GM19467 (cell line): ENCODE results near the gene SLC10A2.

Experiments used
- ATAC-seq: cut with Tn5 transposase; IDR thresholded peaks from one replicate; pipeline ENCODE4 v1.9.1; 2021; ENCODE audit warnings: mild to moderate bottlenecking, moderate library complexity; ENCODE audit not compliant: unreplicated experiment

SLC10A2 gene

DNA sequence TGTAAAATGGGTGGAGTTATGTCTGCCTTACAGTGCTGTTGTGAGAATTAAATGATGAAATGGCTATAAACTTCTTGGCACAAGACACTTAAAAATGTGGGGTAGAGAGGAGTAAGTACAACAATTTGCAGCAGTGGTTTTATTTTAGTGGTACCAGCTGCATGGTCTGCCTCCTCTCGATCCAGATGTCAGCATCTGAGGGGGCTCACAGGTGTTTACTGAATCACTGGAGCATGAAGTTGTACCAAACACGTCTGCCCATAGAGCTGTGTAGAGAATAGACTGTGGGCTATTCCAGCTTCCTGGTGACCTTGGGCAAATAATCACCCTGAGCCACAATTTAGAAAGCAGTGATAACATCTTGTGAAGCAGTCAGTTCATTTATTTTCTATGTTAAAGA lies 11.1 kb downstream of the SLC10A2 start:
- ATAC-seq: no peak

DNA sequence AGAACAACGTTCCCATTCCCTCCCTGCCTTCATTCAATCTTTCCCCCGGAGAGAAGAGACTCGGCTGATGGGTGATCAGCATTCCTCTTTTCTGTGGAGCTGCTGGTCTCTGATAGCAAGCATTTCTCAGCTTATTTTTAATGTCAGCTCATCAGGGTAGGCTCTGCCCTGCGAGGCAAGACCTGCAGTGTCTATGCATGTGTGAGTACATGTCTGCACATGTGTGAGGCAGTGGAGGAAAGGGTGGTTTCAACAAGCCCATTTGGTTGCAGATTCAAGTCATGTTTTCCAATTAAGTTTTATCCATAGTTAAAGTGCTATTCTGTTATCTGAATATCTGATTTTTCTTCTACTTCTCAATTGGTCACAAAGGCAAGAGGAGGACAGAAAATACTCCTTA lies 19.5 kb downstream of the SLC10A2 start:
- no peak for ATAC-seq

GRCh38 chr13:103044056-103044455 lies 22.2 kb downstream of the SLC10A2 start:
- no peak for ATAC-seq

DNA sequence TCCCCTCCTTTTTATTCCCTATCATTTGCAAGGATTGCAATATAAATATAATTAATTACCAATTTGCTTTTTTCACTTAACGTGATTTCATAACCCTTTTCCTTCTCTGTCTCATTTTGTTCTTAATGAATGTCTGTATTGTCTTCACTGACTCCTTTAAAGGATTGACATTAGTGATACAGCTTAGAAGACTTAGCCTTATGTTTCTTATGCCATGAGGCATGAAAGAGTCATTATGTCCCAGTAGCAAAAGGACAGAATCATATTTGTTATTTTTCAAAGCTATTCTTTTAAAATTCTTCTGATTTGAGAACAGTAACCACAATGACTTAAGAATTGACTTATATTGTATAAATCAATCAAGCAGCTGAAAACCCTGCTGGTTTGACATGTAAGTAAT lies 26.2 kb downstream of the SLC10A2 start:
- ATAC-seq: no peak

GRCh38 chr13:103039183-103039582 lies 27.0 kb downstream of the SLC10A2 start:
- no peak for ATAC-seq

- ATAC-seq: no peak
Measured at GRCh38 chr13:103036268-103036667, 29.9 kb downstream of the SLC10A2 start.

GRCh38 chr13:103033999-103034398 lies 32.2 kb downstream of the SLC10A2 start:
- no peak for ATAC-seq

GRCh38 chr13:103031332-103031873 lies 34.8 kb downstream of the SLC10A2 start:
- ATAC-seq: peak; percentile 80

GRCh38 chr13:103030776-103031175 lies 35.4 kb downstream of the SLC10A2 start:
- ATAC-seq: no peak

DNA sequence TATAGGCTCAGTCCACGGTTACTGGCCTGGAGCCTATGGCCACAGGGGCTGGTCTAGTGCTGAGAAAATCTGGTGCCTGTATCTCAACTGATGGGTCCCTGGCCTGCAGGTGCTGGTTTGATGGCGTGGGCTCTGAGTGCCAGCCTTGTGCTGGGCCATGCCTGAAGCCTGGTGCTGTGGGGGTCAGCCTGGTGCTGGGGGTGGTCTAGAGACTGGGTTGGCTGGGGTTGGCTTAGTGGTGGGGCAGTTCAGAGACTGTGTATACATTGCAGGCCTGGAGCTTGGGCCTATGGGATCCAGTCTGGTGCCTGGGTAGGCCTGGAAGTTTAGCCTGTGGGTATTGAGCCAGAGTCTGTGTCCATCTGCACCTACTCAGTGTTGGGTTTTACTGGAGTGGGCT lies 36.4 kb downstream of the SLC10A2 start:
- ATAC-seq: no peak

DNA sequence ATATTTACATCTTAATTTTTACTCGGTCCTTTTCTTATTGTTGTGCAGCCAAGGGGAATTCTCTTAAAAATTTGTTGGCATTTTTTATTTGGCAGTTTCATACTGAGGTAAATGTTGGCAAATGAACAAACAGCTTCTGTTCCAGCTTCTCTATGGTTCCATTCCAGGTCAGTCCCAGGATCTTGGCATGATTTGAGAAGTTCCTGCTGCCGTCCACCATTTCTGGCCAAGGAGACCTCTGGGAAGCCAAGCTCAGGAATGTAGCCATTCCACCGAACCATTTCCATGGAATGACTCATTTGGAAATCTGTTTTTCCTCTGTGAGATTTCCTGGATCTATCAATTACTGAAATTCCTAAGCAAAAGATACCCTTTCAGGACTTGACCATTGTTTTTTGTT lies 43.9 kb downstream of the SLC10A2 start:
- ATAC-seq: no peak

- ATAC-seq: no peak
Measured at GRCh38 chr13:103018556-103018955, 47.7 kb downstream of the SLC10A2 start.

- ATAC-seq: no peak
Measured at GRCh38 chr13:103012646-103013045, 53.6 kb downstream of the SLC10A2 start.

DNA sequence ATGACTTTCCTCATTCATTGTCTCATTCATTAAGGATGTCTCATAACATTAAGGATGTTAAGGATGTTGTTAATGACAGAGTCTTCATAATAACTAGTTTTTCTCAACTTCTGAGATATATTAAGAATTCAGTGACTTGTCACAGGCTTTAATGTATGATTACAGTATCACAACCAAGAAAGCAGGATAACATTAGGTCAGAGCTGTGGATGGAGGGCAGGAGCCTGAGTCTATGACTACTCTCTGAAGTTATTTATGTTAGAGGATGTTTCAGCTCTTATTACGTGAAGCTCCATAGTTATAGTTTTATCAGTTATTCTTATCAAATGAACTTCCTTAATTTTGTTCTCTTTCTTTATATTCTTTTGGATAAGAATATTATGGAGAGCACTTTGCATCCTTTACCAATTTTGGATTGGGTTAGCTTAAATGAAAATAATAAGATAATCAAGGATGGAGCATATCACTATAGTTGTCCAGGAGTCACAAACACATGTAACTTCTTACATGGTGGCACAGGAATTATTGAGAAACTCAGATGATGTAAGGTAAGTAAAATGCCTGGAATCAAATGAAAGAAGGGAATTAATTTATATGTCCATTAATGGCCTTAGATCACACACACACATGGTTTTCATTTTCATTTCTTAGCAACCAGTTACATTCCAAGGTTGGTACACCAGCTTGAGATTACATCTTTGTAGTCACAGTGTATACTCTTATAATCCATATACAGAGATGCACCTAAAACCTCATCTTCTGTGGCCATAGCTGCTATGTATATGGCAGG lies 57.0 kb downstream of the SLC10A2 start:
- no peak for ATAC-seq

DNA sequence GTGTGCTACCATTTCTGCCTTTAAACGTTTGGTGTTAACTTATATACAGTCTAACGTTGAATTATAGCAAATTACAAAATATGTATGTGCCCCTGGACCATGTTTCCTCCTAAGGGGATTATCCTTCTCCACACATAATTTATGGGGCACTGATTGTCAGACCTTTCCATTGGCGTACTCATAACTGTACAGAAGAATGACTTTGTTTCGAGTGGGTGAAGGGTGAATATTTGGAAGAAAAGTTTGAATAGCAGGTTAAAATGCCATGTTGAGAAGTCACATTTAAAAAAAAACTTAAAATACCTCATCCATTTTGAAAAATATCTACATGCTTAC lies 58.8 kb downstream of the SLC10A2 start:
- no peak for ATAC-seq

- peak; percentile 92 for ATAC-seq
Measured at GRCh38 chr13:103006641-103007426, 59.4 kb downstream of the SLC10A2 start.

DNA sequence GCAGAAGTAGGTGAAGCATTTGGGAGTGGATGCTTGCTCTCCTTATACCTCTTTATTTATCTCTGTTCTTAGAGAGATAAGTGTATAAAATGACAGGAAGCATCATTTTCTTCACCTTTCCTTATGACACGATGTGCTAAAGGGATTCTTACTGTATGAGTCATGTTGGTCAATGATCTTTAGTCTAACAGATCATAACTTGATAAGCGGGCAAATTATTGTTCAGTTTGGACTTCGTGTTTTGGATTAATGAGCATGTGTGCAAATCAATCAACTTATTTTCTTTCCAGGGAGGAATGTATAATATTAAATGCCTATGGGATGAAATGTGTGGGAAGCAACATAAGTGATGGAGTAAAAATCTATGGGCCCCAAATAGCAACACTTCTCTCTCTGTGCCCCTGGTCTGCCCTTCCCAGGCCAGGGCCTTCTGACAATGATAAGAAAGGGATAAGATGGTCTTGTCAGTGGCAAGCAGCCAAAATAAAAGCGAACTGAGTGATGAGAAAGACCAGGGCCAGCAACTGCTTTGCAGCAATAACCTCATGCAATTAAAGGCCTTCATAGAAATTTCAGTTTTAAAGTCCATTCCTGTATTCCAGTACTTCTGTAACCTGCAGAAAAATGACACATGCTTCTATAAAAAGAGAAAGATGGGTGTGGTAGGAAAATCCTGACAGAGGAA lies 61.4 kb downstream of the SLC10A2 start:
- no peak for ATAC-seq

- ATAC-seq: no peak
Measured at GRCh38 chr13:103003631-103004030, 62.6 kb downstream of the SLC10A2 start.

GRCh38 chr13:103002279-103002678 lies 63.9 kb downstream of the SLC10A2 start:
- ATAC-seq: no peak

DNA sequence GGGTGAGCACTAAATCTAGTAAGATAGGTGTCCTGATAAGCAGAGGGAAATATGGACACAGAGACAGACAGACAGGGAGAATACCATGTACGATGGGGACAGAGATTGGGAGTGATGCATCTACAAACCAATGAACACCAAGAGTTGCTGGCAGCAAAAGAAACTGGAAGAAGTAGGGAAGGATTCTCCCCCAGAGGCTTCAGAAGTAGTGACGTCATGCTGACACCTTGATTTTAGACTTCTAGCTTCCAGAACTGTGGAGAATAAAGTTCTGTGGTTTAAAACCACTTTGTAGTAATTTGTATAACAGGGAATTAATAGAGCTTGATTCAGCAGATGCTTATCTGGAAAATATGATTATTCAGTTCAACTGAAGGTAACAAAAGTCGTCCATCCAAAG lies 66.1 kb downstream of the SLC10A2 start:
- ATAC-seq: no peak

DNA sequence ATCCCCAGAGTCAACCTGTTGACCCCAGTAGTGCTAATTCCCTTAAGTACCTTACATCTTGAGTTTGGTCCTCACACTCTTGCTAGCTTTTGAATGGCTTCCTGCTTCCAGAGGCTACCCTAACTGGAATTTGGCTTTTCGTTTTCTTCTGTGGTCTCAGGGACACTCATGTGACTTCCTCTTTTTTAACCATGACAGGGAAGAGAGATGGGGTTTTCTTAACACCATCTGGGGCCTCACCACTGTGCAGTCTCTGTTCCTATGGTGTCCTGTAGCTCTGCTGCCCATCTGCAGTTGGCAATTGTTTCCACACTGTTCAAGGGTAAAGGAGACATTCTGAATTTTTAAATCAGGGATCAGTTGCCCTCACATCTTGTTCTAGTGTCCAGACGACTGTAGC lies 66.7 kb downstream of the SLC10A2 start:
- ATAC-seq: no peak
